B cell (primary cell): ENCODE results near the gene EBLN1. TPM values are rescaled to one million over a fixed set of nuclear protein-coding genes. Genes with fewer than 3 reads are reported as not detected.

Experiments
- ATAC-seq: fragments of 200-7000 bp; cut with Tn5 transposase; one replicate; pipeline ENCODE4 v1.10.0; 2021; ENCODE audit warnings: low read depth, mild to moderate bottlenecking, moderate number of reproducible peaks, moderate library complexity
- CTCF ChIA-PET: fragments of 350-600 bp; sonication (Branson Sonifier 250); formaldehyde crosslinking; loops from one replicate; lab custom pipeline; 2021; ENCODE audit warnings: antibody characterized with exemption, inconsistent platforms; lab: Charles Lee
- POLR2A ChIA-PET: fragments of 350-600 bp; sonication (Branson Sonifier 250); formaldehyde crosslinking; loops from one replicate; lab custom pipeline; 2021; ENCODE audit warnings: antibody characterized with exemption; lab: Charles Lee
- DNase-seq: peaks from one replicate; pipeline ENCODE4 v3.0.0; 2013
- H2AFZ ChIP-seq: 2 replicates; pipeline ENCODE4 v1.6.1; 2012; ENCODE audit warnings: mild to moderate bottlenecking, low read depth, low read length; ENCODE audit not compliant: insufficient read depth, poor library complexity, severe bottlenecking
- H3K27ac ChIP-seq, 2 donors: 1 replicate in 1 of 2; 2 replicates in 1 of 2; pipeline ENCODE4 v1.5.1; 2012 to 2013; ENCODE audit warnings: low read length in 2 of 2, mild to moderate bottlenecking in 2 of 2, moderate library complexity in 1 of 2
- H3K27me3 ChIP-seq, 4 experiments: fragments of 200-600 bp in 1 of 4; sonication (generic) in 1 of 4; replicated peaks in 1 of 4; 1 replicate in 2 of 4; 2 replicates in 2 of 4; pipeline versions ENCODE4 v1.6.1 to v1.7.0; 2013 to 2016; ENCODE audit warnings: low read length in 3 of 4, mild to moderate bottlenecking in 2 of 4, mixed read lengths in 1 of 4, moderate library complexity in 1 of 4; ENCODE audit not compliant: insufficient read depth in 4 of 4, control insufficient read depth in 3 of 4; ENCODE audit errors: control extremely low read depth in 1 of 4
- H3K36me3 ChIP-seq, 2 experiments: replicated peaks in 1 of 2; 1 replicate in 1 of 2; 2 replicates in 1 of 2; pipeline versions ENCODE4 v1.6.1 to v1.7.1; 2013; ENCODE audit warnings: low read length in 1 of 2; ENCODE audit not compliant: insufficient read depth in 2 of 2, control insufficient read depth in 1 of 2; ENCODE audit errors: control extremely low read depth in 1 of 2, extremely low read depth in 1 of 2
- H3K4me1 ChIP-seq, 2 donors: fragments of 200-600 bp in 1 of 2; sonication (generic) in 1 of 2; 1 replicate in 1 of 2; 2 replicates in 1 of 2; pipeline versions ENCODE4 v1.5.1 to v1.6.1; 2013 to 2017; ENCODE audit warnings: low read length in 2 of 2; ENCODE audit not compliant: control insufficient read depth in 2 of 2, insufficient read depth in 2 of 2
- H3K4me2 ChIP-seq: replicated peaks from 2 replicates; pipeline ENCODE3; 2012; ENCODE audit warnings: mild to moderate bottlenecking, low read depth, low read length; ENCODE audit not compliant: poor library complexity, severe bottlenecking
- H3K4me3 ChIP-seq, 5 experiments: fragments of 200-600 bp in 1 of 5; sonication (generic) in 1 of 5; 1 replicate in 3 of 5; 2 replicates in 2 of 5; pipeline versions ENCODE4 v1.5.1 to v1.7.0; 2011 to 2016; ENCODE audit warnings: low read length in 4 of 5, mild to moderate bottlenecking in 4 of 5, low read depth in 2 of 5, control low read depth in 1 of 5, moderate library complexity in 1 of 5; ENCODE audit not compliant: insufficient read depth in 1 of 5; ENCODE audit errors: control extremely low read depth in 1 of 5, extremely low read depth in 1 of 5
- H3K79me2 ChIP-seq: fragments of 200-600 bp; sonication (generic); one replicate; pipeline ENCODE4 v1.6.0; 2016; ENCODE audit warnings: low read length; ENCODE audit not compliant: control insufficient read depth, insufficient read depth
- H3K9ac ChIP-seq: fragments of 200-600 bp; sonication (generic); 2 replicates; pipeline ENCODE4 v1.6.1; 2017; ENCODE audit warnings: mild to moderate bottlenecking, low read length, moderate library complexity
- H3K9me3 ChIP-seq, 3 donors: one replicate each; pipeline versions ENCODE4 v1.6.1 to v1.7.1; 2013; ENCODE audit warnings: low read length in 2 of 3; ENCODE audit not compliant: control insufficient read depth in 2 of 3, insufficient read depth in 1 of 3; ENCODE audit errors: control extremely low read depth in 1 of 3
- H4K20me1 ChIP-seq: 2 replicates; pipeline ENCODE4 v1.6.0; 2012; ENCODE audit warnings: mild to moderate bottlenecking, low read length; ENCODE audit not compliant: insufficient read depth, control insufficient read depth, poor library complexity, severe bottlenecking
- H3K27ac Mint-ChIP-seq: one replicate; pipeline ENCODE4 v1.8.0; 2021; ENCODE audit warnings: mixed read lengths
- H3K27me3 Mint-ChIP-seq: one replicate; pipeline ENCODE4 v1.8.0; 2021; ENCODE audit warnings: mixed read lengths
- H3K4me1 Mint-ChIP-seq: one replicate; pipeline ENCODE4 v1.8.0; 2021; ENCODE audit warnings: mixed read lengths
- H3K4me3 Mint-ChIP-seq: one replicate; pipeline ENCODE4 v1.8.0; 2021; ENCODE audit warnings: mixed read lengths
- H3K9me3 Mint-ChIP-seq: one replicate; pipeline ENCODE4 v1.8.0; 2022; ENCODE audit warnings: mixed read lengths; ENCODE audit not compliant: insufficient read depth
- EZH2 ChIP-seq: IDR thresholded peaks from 2 replicates; pipeline ENCODE4 v1.6.1; 2012; ENCODE audit warnings: borderline replicate concordance, low read depth, mild to moderate bottlenecking, moderate library complexity, low read length; ENCODE audit not compliant: insufficient read depth, poor library complexity, severe bottlenecking
- WGBS: methylation state at CpG from one replicate; pipeline ENCODE4 v1.1.5; 2013; ENCODE audit warnings: missing lambda C conversion rate; ENCODE audit not compliant: insufficient coverage; 5-methylcytosine and 5-hydroxymethylcytosine counted together
- intact Hi-C: fragments of 100-400 bp; cut with micrococcal nuclease; formaldehyde crosslinking; loops from one replicate; pipeline ENCODE4 v1.10.0; 2022
- polyA plus RNA-seq: library from polyadenylated mRNA; depleted of rRNA; stranded (reverse); fragments of >200 nt; gene quantifications from 2 replicates; pipeline ENCODE4 v1.2.3, GENCODE V29; 2012
- total RNA-seq, 2 donors: library from RNA; stranded (reverse); fragments of 120-200 nt in 1 of 2; gene quantifications; 1 replicate in 1 of 2; 2 replicates in 1 of 2; pipeline versions ENCODE4 v1.2.3 to v1.2.4, GENCODE V29; 2013 to 2022
- TF ChIP-seq, protein P1 (sequence below): fragments of 200-600 bp; IDR thresholded peaks from one replicate; pipeline ENCODE4 v1.8.0; 2022; ENCODE audit warnings: antibody characterized with exemption, mild to moderate bottlenecking

EBLN1 gene
- total and polyA plus RNA-seq, 2 donors (not counting 1 experiment from before 2014, with no cell fraction given) = not detected

DNA sequence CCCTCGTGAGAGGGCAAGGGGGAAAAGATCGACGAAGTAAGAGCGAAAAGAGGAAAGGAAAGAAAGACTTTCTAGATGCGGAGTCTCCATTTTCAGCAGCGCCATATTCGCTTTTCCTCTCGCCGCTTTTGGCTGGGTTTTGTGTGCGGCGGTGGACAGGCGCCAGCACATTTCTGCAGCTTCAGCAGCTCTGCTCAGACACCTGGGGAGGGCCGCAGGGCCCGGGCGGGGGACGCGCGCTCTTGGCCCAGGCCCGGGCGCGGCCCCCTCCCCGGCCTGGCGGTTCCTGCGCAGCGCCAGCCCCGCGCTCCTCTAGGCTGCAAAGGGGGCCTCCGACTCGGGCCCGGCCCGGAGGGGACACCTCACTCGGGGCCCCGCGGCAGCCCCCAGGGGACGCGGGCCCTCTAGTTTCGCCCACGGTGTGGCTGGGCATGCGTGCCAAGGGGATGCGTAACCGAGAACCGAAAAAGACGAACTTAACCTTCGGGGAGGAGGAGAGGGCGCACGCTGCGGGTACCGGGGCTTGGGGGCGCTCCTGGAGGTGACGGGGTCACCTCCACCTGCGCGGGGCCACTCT lies 34.5 kb upstream of the EBLN1 start:
- intact Hi-C loops = loop anchor here (1.0 to 10.0 kb wide), 8 partner anchors 23 to 1182 kb away; partner anchors contain the start of genes OTUD1, PIP4K2A and SKIDA1
- ChIA-PET CTCF (interaction anchor here (2.4 to 3.3 kb wide), 2 partner anchors 22 to 63 kb away, joined by 25 read pairs; partner anchors contain the start of gene COMMD3), POLR2A (interaction anchor here (1.6 to 3.5 kb wide), 6 partner anchors 22 to 249 kb away, joined by 6 to 27 read pairs (median 12); partner anchors contain the start of genes BMI1, COMMD3 and DNAJC1)
- DNase-seq (peak; percentile 86), ATAC-seq (peak; percentile 57)
- H3K4me1 Mint-ChIP-seq = peaks cover 29% of the 10 kb centered on the region
- H3K27me3 Mint-ChIP-seq = no peaks in the 10 kb centered on the region
- under 1% methylated on average over 52 of the region's 52 CpGs for WGBS
- Histone ChIP-seq H3K79me2 (no peaks in the 10 kb centered on the region), H3K9me3 (no peaks in the 10 kb centered on the region), H3K36me3 (no peaks in the 10 kb centered on the region), H3K4me1 (peaks cover 9 to 15% of the 10 kb centered on the region in 2 donors), H4K20me1 (no peaks in the 10 kb centered on the region), H3K4me3 (peak overlapping the region; percentile 77 to 95 (median 86)), H2AFZ (peak overlapping the region; percentile 95), H3K9ac (peak overlapping the region; percentile 87), H3K27ac (peak overlapping the region; percentile 95 to 97), H3K4me2 (peak overlapping the region; percentile 85), H3K27me3 (peaks cover 0 to 3% (median under 1%) of the 10 kb centered on the region in 4 experiments)
- H3K9me3 Mint-ChIP-seq = no peaks in the 10 kb centered on the region
- TF ChIP-seq, protein P1, sequence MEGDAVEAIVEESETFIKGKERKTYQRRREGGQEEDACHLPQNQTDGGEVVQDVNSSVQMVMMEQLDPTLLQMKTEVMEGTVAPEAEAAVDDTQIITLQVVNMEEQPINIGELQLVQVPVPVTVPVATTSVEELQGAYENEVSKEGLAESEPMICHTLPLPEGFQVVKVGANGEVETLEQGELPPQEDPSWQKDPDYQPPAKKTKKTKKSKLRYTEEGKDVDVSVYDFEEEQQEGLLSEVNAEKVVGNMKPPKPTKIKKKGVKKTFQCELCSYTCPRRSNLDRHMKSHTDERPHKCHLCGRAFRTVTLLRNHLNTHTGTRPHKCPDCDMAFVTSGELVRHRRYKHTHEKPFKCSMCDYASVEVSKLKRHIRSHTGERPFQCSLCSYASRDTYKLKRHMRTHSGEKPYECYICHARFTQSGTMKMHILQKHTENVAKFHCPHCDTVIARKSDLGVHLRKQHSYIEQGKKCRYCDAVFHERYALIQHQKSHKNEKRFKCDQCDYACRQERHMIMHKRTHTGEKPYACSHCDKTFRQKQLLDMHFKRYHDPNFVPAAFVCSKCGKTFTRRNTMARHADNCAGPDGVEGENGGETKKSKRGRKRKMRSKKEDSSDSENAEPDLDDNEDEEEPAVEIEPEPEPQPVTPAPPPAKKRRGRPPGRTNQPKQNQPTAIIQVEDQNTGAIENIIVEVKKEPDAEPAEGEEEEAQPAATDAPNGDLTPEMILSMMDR = no peak
- TF ChIP-seq EZH2 = no peak
- peak overlapping the region; percentile 100 for H3K27ac Mint-ChIP-seq
- peak overlapping the region; percentile 97 for H3K4me3 Mint-ChIP-seq
